Stromal cell of bone marrow (primary cell): ENCODE data around the gene ASPDH.

Experiments used
- DNase-seq: peaks from one replicate; pipeline ENCODE4 v3.0.0-alpha.2; 2012; ENCODE audit warnings: low read depth

ASPDH gene

DNA sequence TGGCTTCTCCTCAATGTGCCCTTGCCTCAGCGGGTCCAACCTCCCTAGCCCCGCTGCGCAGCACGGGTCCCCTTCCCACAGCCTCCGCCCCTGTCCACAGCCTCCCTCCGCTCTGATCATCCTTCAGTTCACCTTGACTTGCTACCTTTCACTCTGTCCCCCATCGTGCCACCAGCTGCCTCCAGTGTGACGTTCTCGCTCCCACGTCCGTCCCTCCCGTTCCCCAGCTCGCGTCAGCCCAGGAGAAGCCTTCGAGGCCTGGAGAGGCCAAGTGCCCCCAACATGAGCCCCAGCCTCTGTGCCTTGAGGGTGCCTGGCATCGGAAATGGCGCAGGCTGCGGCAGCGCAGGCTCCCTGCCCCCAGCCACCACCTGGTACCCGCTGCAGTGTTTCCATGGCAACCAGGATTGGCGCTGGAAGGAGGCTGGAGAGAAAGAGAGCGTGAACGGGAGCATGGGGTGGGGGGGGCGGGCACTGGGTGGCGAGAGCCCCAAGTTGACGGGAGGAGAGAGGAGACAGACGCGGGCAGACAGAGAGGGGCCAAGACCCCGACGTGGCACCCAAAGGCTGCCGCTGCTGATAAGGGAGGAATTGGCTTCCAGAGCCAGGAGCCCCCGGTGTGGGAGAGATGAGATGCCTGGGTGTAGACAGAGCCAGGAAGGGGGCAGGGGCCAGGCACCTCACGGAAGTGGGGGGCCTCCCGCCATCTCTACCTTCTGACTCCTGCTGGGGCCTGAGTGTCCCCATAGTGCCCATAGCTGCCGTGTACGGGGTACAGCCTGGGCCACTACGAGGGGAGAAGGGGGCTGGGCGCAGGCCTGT lies 844 bp upstream of the ASPDH start:
- no peak for DNase-seq

DNA sequence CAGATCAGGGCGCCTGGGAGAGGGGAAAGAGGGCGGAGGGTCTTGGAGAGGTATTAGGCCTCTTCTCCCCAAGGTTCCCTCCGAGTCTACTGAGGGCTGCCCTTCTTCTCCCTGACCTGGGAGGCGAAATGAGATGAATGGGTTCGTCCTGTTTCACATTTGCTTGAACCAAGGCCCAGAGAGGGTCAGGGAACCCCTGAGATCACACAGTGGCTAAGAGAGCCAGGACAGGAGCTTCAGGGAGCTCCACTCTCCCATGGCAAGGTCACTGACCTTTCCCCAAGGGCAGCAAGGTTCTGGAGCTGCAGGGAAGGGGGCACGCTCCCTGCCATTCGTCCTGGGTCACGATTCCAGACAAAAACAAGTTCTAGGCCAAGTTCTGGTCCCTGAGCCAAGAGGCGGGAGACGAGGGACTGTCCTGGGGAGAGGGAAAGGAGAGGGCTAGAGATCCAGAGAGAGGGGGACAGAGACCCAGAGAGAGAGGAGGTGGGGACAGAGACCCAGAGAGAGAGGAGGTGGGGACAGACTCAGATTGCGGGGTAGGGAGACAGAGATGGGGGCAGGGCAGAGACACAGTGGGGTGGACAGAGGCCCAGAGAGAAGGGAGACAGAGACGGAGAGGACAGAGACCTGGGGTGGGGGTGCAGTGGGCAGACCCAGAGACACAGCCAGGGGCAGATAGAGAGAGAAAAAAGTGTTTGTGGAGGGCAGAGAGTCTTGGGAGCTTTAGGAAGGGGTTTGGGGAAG lies 541 bp downstream of the ASPDH start:
- DNase-seq: no peak

DNA sequence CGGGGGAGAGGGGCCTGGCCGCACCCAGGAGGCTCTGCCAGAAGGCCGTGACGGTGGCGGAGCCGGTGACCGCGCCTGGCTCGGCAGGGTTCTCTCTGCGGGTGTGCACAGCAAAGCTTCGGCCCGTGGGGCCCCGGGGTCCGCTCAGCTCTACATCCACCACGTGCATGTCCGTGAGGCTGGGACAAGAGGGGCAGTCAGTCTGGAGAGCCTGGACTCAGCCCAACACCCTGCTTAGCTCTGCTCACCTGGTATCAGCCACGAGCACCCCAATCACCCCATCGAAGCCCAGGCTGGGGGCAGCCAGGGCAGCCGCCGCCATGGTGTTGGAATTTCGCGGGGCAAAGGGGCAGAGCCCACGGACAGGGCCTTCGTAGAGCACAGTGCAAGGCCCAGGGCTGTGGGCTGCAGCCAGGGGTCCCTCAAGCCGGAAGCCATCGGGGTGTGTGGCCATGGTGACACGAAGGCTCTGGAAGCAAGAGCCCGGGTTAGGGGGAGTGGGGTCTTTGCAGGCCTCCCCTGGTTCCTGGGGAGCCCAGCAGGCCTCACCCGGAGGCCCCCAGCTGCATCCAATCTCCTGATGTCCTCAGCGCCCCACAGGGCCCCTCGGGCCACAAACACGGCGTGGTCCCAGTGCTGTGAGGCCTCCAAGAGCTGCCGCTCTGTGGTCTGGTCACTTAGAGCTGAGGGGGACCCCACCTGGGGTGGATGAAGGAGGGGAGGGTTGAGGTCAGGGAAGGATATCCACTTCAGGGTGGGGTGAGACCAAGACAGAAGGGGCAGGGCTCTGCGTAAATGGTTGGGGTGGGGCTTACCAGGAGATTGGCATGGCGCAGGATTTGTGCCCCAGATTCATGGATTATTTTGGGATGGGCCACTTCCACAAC lies 1.4 kb downstream of the ASPDH start:
- no peak for DNase-seq

DNA sequence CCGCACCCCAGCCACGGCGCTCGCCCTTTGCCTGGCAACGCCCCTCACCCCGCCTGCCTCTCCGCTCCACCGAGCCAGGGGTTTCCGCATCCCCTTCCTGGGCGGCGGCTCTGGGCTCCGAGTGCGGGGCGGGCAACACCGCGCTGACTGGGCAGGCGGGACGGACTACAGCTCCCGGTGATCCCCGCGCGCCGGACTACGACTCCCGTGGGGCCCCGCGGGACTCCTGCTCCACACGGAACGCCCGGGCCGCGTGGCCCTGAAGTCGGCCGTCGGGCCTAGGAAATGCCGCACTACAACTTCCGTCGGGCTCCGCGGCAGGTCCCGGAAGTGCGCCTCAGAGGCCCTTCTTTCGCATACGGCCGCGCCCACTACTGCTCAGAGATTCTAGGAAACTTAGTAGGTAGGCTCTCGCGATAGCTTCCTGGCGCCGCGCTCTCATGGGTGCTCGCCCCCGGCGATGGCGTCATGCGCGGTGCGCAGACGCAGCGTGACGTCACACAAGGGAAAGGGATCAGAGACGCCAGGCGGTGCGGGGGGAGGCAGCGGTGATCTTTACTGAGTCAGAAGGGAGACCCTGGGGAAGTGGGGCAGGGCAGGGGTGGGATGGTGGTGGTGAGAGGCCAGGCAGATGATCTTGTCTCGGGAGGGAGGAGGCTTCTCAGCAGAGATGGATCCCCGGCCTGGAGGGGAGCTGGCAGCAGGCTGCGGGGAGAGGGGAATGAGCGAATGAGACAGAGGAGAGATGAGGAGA lies 2.5 kb downstream of the ASPDH start, which contains the start of gene JOSD2:
Gene JOSD2, minus strand, starts transcription at position 123 of the 754 bp plus-strand sequence. CDS start 760 bp downstream, outside the sequence.
- peak; percentile 99 for DNase-seq

DNA sequence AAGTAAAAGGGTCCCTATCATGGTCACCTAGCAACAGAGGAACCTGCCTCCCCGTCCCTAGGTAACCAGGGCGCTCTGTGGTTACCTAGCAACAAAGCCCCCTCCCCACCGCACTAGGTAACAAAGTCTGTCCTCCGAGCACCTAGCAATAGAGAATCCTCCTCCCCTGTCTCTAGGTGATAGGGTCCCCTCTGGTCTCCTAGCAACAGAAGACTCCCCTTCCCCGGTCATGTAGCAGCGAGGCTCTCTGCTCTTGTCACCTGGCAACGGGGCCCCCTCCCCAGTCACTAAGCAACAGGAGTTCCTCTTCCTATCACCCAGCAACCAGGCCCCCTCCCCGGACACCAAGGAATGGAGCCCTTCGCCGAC lies 3.0 kb downstream of the ASPDH start:
- no peak for DNase-seq

DNA sequence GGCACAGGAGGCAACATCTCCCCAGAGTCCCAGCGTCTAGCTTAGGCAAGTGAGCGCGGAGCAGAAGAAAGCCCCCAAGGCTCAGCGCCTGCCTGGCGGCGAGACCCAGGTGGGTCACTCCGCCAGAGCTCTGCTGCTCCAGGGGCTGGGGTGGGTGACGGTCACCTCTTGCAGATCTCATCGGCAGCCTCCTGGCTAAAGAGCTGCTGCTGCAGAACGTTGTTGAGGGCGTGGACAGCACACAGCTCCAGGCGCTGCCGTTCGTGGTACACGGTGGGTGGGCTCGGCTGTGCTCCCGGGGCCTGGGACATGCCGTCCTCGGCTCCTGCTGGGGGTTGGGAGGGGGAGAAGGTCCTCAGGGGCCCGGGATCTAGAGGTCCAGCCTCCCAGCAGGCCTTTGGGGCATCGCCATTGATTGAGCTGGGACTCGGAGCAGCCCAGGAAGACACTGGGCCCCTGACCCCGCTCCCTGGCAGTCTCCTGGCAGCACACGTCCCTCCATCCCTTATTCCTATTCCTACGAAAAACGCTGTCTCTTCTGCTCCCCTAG lies 3.5 kb downstream of the ASPDH start:
- no peak for DNase-seq

DNA sequence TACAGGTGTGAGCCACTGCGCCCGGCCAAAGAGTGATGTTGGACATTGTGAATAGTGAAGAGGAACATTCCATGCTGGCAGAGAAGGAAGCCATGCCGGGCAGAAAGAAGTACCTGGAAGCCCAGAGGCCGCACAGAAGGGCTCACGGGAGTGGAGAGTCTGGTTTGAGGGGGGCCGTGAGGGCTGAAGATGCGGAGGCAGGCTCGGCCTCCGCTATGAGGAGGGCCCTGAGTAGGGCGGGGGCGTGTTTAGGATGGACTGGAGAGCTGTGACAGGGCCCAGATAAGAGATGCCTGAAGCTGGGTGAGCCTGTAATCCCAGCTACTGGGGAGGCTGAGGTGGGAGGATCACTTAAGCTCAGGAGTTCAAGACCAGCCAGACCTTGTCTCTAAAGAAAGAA lies 4.3 kb downstream of the ASPDH start:
- no peak for DNase-seq

DNA sequence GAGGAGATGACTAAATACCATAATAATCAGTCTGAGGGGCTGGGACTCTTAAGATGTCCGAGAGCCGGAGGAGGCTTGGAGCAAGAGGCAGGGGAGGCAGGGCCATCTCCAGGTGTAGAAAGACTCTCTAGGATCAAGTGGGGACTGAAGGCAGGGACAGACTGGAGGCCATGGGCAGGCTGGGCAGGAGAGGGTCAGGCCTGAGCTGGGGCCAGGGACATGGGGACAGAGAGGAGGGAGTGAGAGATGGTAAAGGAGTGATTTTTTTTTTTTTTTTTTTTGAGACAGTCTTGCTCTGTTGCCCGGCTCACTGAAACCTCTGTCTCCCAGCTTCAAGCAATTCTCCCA lies 4.9 kb downstream of the ASPDH start:
- no peak for DNase-seq

DNA sequence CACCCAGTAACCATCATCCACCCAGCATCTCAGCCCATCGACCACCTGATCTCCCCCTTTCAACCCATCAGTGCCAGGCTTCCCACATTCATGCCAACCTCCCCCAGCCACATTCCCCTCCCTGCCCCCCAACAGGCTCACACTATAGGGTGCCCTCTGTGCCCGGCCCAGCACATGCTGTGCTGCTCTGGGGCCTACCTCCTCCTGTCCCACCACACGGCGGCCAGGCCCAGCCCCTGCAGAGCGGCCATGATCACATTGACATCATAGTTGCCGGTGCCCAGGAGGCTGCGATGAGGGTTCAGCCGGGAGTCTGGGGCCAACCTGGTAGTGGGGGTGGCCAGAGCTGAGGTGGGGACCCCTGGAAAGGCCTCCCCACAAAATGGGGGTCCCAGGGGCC lies 6.3 kb downstream of the ASPDH start:
- DNase-seq: no peak

DNA sequence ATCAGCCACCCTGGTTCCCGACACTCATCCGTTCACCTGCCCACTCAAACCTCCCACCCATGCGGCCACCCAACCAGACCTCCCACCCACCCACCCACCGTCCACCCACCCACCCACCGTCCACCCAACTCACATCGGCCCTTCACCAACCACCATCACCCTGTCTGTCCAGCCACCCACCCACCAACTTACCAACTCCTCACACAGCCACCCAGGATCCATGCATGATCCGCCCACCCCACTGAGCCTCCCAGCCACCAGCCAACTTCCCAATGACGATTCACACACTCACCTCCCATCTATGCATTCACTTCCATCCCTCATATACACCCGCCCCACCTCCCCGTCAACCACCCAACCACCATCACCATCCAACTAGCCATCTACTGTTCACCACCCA lies 7.0 kb downstream of the ASPDH start:
- no peak for DNase-seq

DNA sequence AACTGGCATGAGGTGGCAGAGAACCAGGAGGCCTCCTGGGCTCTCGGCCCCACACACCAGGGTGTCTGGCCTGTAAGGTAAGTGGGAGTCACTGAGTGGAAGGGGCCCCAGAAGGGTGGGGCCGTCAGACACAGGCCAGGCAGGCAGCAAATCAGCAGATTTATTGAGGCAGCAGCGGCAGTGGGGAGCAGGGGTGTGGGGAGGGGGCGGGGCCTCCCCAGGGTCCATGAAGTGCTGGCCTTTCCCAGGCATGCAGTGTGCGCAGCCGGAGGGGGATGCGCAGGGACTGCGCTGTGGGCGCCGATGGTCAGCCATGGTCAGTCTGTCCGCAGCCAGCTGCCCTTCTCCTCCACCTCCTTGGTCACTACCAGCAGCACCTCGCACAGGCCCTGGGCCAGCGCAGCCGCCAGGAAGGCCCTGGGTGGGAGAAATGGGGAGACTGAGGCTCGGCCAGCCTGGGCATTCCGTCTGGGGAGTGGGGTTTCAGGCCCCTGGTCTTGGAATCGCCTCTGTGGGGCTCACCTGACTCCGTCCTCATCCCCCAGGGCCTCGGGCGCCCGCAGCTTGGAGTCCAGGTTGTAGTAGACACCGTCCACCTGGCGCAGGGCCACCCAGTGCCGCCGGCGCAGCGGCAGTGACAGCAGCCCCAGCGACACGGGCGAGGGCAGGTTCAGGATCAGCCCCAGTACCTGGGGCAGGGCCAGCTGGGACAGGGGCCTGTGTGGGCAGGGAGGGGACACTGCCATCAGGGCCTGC lies 7.7 kb downstream of the ASPDH start:
- DNase-seq: no peak

DNA sequence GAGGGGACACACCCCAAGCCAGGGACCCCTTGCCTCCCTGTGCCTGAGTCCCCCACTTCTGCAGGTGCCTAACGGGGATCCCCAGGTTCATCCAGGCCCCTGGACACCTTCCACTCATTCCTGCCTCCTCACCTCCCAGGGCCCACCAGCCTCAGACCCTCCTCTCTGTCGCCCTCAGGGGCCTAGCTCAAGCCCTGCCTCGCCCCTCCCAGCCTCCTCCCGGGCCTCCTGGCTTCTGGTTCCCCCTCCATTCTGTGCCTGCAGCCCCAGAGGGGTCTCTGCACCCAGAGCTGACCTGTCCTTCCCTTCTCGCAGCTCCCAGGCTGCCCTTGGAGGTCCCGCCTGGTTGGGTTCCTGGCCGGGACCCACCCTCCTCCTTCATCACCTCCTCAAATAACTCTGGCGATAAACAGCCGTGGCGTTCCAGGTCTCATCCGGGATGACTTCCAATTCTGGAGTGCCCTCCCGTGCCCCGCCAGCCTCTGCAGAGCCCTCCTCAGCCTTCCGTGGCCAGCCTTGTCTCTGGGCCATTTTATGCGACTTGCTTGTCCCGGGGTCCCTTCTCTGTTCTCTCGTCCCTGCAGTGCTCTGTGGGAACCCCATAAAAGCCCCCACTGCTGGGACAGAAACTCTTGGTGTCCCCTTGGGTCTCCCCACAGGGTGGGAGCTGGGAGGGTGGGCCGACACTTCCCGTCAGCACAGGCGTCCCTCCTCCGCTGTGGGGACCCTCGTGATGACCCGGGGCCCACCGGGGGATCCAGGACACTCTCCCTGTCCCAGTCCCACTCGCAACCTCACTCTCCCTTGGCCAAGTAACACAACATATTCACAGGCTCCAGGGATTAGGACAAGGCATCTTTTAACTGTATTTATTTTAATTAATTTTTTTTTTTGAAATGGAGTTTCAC lies 11.9 kb downstream of the ASPDH start:
- no peak for DNase-seq

DNA sequence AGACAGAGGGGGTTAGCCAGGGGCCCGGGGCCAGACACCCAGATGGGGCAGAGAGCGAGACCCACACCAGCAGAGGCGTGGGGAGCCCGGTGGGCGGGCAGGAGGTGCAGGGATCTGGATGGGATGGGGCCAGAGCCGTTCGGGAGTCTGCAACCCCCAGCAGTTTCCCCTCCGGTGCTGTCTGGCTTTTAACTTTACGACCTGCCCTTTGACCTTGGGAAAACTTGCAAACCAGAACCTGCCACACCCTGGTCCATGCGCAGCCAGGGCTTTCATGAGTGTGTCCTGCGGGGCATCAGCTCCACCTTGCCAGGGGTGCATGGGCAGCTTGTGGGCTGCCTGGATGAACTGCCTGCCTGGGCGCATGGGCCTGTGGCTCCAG lies 12.5 kb downstream of the ASPDH start:
- DNase-seq: no peak

DNA sequence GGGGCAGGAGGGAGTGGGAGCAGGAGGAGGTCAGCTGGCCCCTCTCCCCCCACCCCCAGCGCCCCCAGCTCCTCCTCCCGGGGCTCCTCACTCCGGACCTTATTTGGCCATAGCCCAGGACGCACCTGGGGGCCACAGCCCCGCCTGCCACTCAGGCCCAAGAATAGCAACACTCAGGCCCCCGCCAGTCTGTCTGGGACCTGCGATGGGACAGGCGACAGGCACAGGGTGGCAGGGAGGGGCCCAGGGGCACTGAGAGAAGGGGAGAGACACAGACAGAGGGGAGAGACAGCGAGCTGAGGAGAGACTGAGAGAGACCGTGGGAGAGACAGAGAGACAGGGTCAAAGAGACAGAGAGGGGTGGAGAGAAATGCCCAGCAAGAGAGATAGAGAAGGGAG lies 13.0 kb downstream of the ASPDH start:
- no peak for DNase-seq

DNA sequence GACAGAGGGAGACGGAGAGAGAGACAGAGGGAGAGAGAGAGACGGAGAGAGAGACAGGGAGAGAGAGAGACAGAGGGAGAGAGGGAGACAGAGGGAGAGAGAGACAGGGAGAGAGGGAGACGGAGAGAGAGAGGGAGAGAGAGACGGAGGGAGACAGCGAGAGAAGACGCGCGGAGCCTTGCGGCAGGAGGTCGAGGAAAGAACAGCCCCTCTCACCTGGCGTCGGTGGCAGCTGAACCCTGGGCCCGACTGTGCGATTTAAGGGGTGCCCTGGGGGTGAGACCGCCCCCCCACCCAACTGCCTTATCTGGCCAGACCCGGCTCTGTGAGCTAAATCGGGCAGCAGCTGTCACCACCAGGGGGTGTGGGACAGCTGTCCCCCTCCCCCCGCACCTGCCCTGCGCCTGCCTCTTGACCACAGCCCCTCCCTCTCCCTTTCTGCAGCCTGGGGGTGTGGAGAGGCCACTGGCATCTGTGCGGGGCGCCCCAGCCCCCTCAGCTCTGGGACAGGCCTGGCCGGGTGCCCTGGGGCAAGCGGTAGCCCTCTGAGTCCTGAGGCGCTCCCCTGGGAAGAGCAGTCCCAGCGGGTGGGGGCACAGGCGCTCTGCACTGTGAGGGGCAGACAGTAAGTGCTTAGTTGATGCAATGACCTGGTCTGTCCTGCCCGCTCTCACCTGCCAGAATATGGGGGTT lies 13.5 kb downstream of the ASPDH start:
- DNase-seq: no peak

DNA sequence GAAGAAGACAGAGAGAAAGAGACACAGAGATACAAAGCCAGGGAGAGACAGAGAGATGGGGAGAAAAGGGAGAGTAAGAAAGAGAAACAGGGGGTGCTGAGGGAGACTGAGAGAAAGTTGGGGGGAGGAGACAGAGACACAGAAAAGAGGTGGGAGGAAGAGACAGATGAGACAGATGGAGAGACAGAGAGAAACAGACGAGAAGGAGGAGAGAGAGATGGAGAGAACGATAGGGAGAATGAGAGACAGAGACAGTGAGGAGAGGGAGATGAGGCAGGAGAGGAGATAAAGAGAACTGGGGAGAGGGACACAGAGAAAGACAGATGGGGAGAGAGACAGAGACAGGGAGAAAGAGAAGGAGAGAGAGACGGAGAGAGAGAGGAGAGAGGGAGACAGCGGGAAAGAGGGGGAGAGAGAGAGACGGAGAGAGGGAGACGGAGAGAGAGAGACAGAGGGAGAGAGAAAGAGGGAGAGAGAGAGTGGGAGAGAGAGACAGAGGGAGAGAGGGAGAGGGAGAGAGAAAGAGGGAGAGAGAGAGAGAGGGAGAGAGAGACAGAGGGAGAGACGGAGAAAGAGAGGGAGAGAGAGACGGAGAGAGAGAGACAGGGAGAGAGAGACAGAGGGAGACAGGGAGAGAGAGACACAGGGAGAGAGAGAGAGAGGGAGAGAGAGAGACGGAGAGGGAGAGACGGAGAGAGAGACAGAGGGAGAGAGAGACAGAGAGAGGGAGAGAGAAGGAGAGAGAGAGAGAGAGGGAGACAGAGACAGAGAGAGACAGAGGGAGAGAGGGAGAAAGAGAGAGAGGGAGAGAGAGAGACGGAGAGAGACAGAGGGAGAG lies 15.3 kb downstream of the ASPDH start:
- no peak for DNase-seq

DNA sequence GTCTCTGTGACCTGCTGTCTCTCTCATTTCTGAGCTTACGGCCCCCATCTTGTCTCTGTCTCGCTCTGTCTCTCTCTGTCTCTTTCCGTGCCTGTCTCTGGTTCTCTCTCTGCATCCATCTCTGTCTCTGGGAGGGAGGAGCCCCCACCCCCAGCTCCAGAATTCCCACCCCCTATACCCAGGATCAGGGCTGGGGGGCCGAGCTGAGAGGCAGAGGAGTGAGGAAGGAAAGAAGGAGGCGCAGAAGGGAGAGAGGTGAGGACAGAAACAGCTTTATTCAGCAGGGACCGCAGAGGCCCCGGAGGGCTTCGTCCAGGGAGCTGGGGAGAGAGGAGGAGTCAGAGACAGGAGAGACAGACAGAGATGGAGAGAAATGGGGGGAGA lies 16.7 kb downstream of the ASPDH start:
- no peak for DNase-seq
